B cell (primary cell): ENCODE data around the gene NRGN. TPM values are rescaled to one million over a fixed set of nuclear protein-coding genes. Genes with fewer than 3 reads are reported as not detected.

ENCODE experiments used
- ATAC-seq: fragments of 200-7000 bp; cut with Tn5 transposase; one replicate; pipeline ENCODE4 v1.10.0; 2021; ENCODE audit warnings: low read depth, mild to moderate bottlenecking, moderate number of reproducible peaks, moderate library complexity
- CTCF ChIA-PET: fragments of 350-600 bp; sonication (Branson Sonifier 250); formaldehyde crosslinking; loops from one replicate; lab custom pipeline; 2021; ENCODE audit warnings: antibody characterized with exemption, inconsistent platforms; lab: Charles Lee
- POLR2A ChIA-PET: fragments of 350-600 bp; sonication (Branson Sonifier 250); formaldehyde crosslinking; loops from one replicate; lab custom pipeline; 2021; ENCODE audit warnings: antibody characterized with exemption; lab: Charles Lee
- DNase-seq: peaks from one replicate; pipeline ENCODE4 v3.0.0; 2013
- H2AFZ ChIP-seq: 2 replicates; pipeline ENCODE4 v1.6.1; 2012; ENCODE audit warnings: mild to moderate bottlenecking, low read depth, low read length; ENCODE audit not compliant: insufficient read depth, poor library complexity, severe bottlenecking
- H3K27ac ChIP-seq, 2 donors: 1 replicate in 1 of 2; 2 replicates in 1 of 2; pipeline ENCODE4 v1.5.1; 2012 to 2013; ENCODE audit warnings: low read length in 2 of 2, mild to moderate bottlenecking in 2 of 2, moderate library complexity in 1 of 2
- H3K27me3 ChIP-seq, 4 experiments: fragments of 200-600 bp in 1 of 4; sonication (generic) in 1 of 4; replicated peaks in 1 of 4; 1 replicate in 2 of 4; 2 replicates in 2 of 4; pipeline versions ENCODE4 v1.6.1 to v1.7.0; 2013 to 2016; ENCODE audit warnings: low read length in 3 of 4, mild to moderate bottlenecking in 2 of 4, mixed read lengths in 1 of 4, moderate library complexity in 1 of 4; ENCODE audit not compliant: insufficient read depth in 4 of 4, control insufficient read depth in 3 of 4; ENCODE audit errors: control extremely low read depth in 1 of 4
- H3K36me3 ChIP-seq, 2 experiments: replicated peaks in 1 of 2; 1 replicate in 1 of 2; 2 replicates in 1 of 2; pipeline versions ENCODE4 v1.6.1 to v1.7.1; 2013; ENCODE audit warnings: low read length in 1 of 2; ENCODE audit not compliant: insufficient read depth in 2 of 2, control insufficient read depth in 1 of 2; ENCODE audit errors: control extremely low read depth in 1 of 2, extremely low read depth in 1 of 2
- H3K4me1 ChIP-seq, 2 donors: fragments of 200-600 bp in 1 of 2; sonication (generic) in 1 of 2; 1 replicate in 1 of 2; 2 replicates in 1 of 2; pipeline versions ENCODE4 v1.5.1 to v1.6.1; 2013 to 2017; ENCODE audit warnings: low read length in 2 of 2; ENCODE audit not compliant: control insufficient read depth in 2 of 2, insufficient read depth in 2 of 2
- H3K4me2 ChIP-seq: replicated peaks from 2 replicates; pipeline ENCODE3; 2012; ENCODE audit warnings: mild to moderate bottlenecking, low read depth, low read length; ENCODE audit not compliant: poor library complexity, severe bottlenecking
- H3K4me3 ChIP-seq, 5 experiments: fragments of 200-600 bp in 1 of 5; sonication (generic) in 1 of 5; 1 replicate in 3 of 5; 2 replicates in 2 of 5; pipeline versions ENCODE4 v1.5.1 to v1.7.0; 2011 to 2016; ENCODE audit warnings: low read length in 4 of 5, mild to moderate bottlenecking in 4 of 5, low read depth in 2 of 5, control low read depth in 1 of 5, moderate library complexity in 1 of 5; ENCODE audit not compliant: insufficient read depth in 1 of 5; ENCODE audit errors: control extremely low read depth in 1 of 5, extremely low read depth in 1 of 5
- H3K79me2 ChIP-seq: fragments of 200-600 bp; sonication (generic); one replicate; pipeline ENCODE4 v1.6.0; 2016; ENCODE audit warnings: low read length; ENCODE audit not compliant: control insufficient read depth, insufficient read depth
- H3K9ac ChIP-seq: fragments of 200-600 bp; sonication (generic); 2 replicates; pipeline ENCODE4 v1.6.1; 2017; ENCODE audit warnings: mild to moderate bottlenecking, low read length, moderate library complexity
- H3K9me3 ChIP-seq, 3 donors: one replicate each; pipeline versions ENCODE4 v1.6.1 to v1.7.1; 2013; ENCODE audit warnings: low read length in 2 of 3; ENCODE audit not compliant: control insufficient read depth in 2 of 3, insufficient read depth in 1 of 3; ENCODE audit errors: control extremely low read depth in 1 of 3
- H4K20me1 ChIP-seq: 2 replicates; pipeline ENCODE4 v1.6.0; 2012; ENCODE audit warnings: mild to moderate bottlenecking, low read length; ENCODE audit not compliant: insufficient read depth, control insufficient read depth, poor library complexity, severe bottlenecking
- H3K27ac Mint-ChIP-seq: one replicate; pipeline ENCODE4 v1.8.0; 2021; ENCODE audit warnings: mixed read lengths
- H3K27me3 Mint-ChIP-seq: one replicate; pipeline ENCODE4 v1.8.0; 2021; ENCODE audit warnings: mixed read lengths
- H3K4me1 Mint-ChIP-seq: one replicate; pipeline ENCODE4 v1.8.0; 2021; ENCODE audit warnings: mixed read lengths
- H3K4me3 Mint-ChIP-seq: one replicate; pipeline ENCODE4 v1.8.0; 2021; ENCODE audit warnings: mixed read lengths
- H3K9me3 Mint-ChIP-seq: one replicate; pipeline ENCODE4 v1.8.0; 2022; ENCODE audit warnings: mixed read lengths; ENCODE audit not compliant: insufficient read depth
- EZH2 ChIP-seq: IDR thresholded peaks from 2 replicates; pipeline ENCODE4 v1.6.1; 2012; ENCODE audit warnings: borderline replicate concordance, low read depth, mild to moderate bottlenecking, moderate library complexity, low read length; ENCODE audit not compliant: insufficient read depth, poor library complexity, severe bottlenecking
- WGBS: methylation state at CpG from one replicate; pipeline ENCODE4 v1.1.5; 2013; ENCODE audit warnings: missing lambda C conversion rate; ENCODE audit not compliant: insufficient coverage; 5-methylcytosine and 5-hydroxymethylcytosine counted together
- intact Hi-C: fragments of 100-400 bp; cut with micrococcal nuclease; formaldehyde crosslinking; loops from one replicate; pipeline ENCODE4 v1.10.0; 2022
- polyA plus RNA-seq: library from polyadenylated mRNA; depleted of rRNA; stranded (reverse); fragments of >200 nt; gene quantifications from 2 replicates; pipeline ENCODE4 v1.2.3, GENCODE V29; 2012
- total RNA-seq, 2 donors: library from RNA; stranded (reverse); fragments of 120-200 nt in 1 of 2; gene quantifications; 1 replicate in 1 of 2; 2 replicates in 1 of 2; pipeline versions ENCODE4 v1.2.3 to v1.2.4, GENCODE V29; 2013 to 2022
- TF ChIP-seq, protein P1 (sequence below): fragments of 200-600 bp; IDR thresholded peaks from one replicate; pipeline ENCODE4 v1.8.0; 2022; ENCODE audit warnings: antibody characterized with exemption, mild to moderate bottlenecking

NRGN gene
- total and polyA plus RNA-seq, 2 donors (not counting 1 experiment from before 2014, with no cell fraction given), result 3.1 TPM; not detected in 1

DNA sequence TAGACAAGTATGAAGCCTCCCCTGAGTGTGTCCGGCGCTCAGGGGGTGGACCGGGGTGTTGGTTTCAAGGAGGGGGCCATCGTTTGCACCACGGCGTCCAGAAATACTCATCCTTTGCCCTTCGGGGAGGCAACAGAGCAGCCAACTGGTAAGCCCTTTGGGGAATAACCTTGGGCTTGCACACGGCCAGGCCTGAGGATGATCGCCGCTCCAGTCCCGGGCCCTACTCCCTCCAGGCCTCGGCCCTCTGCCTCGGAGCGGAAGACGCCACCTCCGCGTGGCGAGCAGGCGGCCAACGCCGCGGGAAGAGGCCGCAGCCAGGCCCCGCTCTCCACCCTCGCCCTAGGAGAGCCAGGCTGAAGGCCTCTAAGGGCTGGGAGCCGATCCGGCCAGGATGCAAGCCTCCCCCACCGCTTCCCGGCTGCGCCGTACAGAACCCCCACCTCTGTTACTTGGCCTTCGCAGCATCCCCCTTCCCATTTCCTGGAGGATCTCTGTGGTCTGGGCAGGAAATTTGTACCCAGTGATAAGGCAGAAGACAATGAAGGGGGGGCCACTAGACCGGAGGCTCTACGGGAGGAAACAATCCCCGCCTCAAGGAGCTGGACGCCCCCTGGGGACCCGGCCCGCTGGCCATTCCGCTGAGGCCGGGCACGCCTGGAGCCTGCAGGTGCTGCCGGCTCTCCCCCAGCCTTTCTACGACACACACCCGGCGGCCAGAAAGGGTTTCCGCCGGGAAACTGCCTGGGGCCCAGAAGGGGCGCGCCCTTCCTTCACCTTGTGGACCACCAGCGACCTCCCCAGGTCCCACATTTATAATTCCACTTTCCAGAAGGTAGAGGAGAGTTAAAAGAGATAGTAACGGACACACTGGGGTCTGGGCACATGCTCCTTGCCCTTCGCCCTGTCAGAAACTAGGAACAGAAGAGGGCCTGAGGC lies 19.8 kb downstream of the NRGN start:
- peaks cover 6% of the 10 kb centered on the region for H4K20me1 ChIP-seq
- CTCF ChIA-PET, result interaction anchor here (1.6 to 11.1 kb wide), 4 partner anchors 9 to 90 kb away, joined by 6 to 153 read pairs (median 17); partner anchors contain the start of genes MSANTD2 and VSIG2
- H3K9me3 ChIP-seq, result peaks cover 0 to 3% (median 0%) of the 10 kb centered on the region in 3 donors
- DNase-seq, result peak; percentile 38
- peak overlapping the region; percentile 99 for H3K4me2 ChIP-seq
- H3K4me1 ChIP-seq, result peaks cover 43 to 61% of the 10 kb centered on the region in 2 donors
- H3K4me3 ChIP-seq, result peak overlapping the region in 4 of 5 experiments; percentile 24 to 81 (median 55)
- POLR2A ChIA-PET, result no interaction called here
- peaks cover 32% of the 10 kb centered on the region for H3K79me2 ChIP-seq
- peaks cover 0 to 22% (median 10%) of the 10 kb centered on the region in 4 experiments for H3K27me3 ChIP-seq
- no peak for TF ChIP-seq EZH2
- TF ChIP-seq, protein P1, sequence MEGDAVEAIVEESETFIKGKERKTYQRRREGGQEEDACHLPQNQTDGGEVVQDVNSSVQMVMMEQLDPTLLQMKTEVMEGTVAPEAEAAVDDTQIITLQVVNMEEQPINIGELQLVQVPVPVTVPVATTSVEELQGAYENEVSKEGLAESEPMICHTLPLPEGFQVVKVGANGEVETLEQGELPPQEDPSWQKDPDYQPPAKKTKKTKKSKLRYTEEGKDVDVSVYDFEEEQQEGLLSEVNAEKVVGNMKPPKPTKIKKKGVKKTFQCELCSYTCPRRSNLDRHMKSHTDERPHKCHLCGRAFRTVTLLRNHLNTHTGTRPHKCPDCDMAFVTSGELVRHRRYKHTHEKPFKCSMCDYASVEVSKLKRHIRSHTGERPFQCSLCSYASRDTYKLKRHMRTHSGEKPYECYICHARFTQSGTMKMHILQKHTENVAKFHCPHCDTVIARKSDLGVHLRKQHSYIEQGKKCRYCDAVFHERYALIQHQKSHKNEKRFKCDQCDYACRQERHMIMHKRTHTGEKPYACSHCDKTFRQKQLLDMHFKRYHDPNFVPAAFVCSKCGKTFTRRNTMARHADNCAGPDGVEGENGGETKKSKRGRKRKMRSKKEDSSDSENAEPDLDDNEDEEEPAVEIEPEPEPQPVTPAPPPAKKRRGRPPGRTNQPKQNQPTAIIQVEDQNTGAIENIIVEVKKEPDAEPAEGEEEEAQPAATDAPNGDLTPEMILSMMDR, result no peak
- peaks cover 46% of the 10 kb centered on the region for H3K4me1 Mint-ChIP-seq
- H3K9ac ChIP-seq, result peak overlapping the region; percentile 76
- peak overlapping the region; percentile 71 for H2AFZ ChIP-seq
- peak overlapping the region; percentile 71 to 87 for H3K27ac ChIP-seq
- intact Hi-C loops, result no loop called here
- peak overlapping the region; percentile 84 for H3K27ac Mint-ChIP-seq
- H3K27me3 Mint-ChIP-seq, result peaks cover 11% of the 10 kb centered on the region
- H3K4me3 Mint-ChIP-seq, result peak overlapping the region; percentile 94
- 17% methylated on average over 48 of the region's 52 CpGs for WGBS
- H3K36me3 ChIP-seq, result no peaks in the 10 kb centered on the region
- no peaks in the 10 kb centered on the region for H3K9me3 Mint-ChIP-seq
- ATAC-seq, result no peak
